Neural progenitor cell (in vitro differentiated cells): ENCODE measurements around the gene CTRB1. TPM values are rescaled to one million over a fixed set of nuclear protein-coding genes. Genes with fewer than 3 reads are reported as not detected.

Source experiments
- total RNA-seq: library from RNA; depleted of rRNA; stranded (reverse); fragments of >200 nt; gene quantifications from 2 replicates; pipeline ENCODE4 v1.2.3, GENCODE V29; 2015; ENCODE audit warnings: low replicate concordance

Gene CTRB1
- total RNA-seq, 1 donor from 2014 or later, result not detected

Other genes starting within 250 kb of the CTRB1 start
- gene WDR59, start 233.9 kb upstream of the CTRB1 start, total RNA-seq, result 38.4 and 64.0 TPM in 2 replicates
- 9.3 and 26.3 TPM in 2 replicates for gene ZNRF1, start 220.0 kb upstream of the CTRB1 start, total RNA-seq
- 0.60 and 3.8 TPM in 2 replicates for gene LDHD, start 102.2 kb upstream of the CTRB1 start, total RNA-seq
- gene ZFP1, start 70.5 kb upstream of the CTRB1 start, total RNA-seq, result 26.2 and 35.4 TPM in 2 replicates
- gene CTRB2, start 11.8 kb upstream of the CTRB1 start, total RNA-seq, result not detected in 2 replicates
- gene BCAR1, start 32.6 kb downstream of the CTRB1 start, total RNA-seq, result 10.9 and 29.1 TPM in 2 replicates
- 134 and 159 TPM in 2 replicates for gene CFDP1, start 214.5 kb downstream of the CTRB1 start, total RNA-seq
- gene TMEM170A, start 245.7 kb downstream of the CTRB1 start, total RNA-seq, result 64.1 and 77.0 TPM in 2 replicates